ENCODE measurements around the gene PLEKHG7.
A peak's percentile ranks its signal among the peaks of the same experiment; 100 is the strongest.

The PLEKHG7 gene

DNA sequence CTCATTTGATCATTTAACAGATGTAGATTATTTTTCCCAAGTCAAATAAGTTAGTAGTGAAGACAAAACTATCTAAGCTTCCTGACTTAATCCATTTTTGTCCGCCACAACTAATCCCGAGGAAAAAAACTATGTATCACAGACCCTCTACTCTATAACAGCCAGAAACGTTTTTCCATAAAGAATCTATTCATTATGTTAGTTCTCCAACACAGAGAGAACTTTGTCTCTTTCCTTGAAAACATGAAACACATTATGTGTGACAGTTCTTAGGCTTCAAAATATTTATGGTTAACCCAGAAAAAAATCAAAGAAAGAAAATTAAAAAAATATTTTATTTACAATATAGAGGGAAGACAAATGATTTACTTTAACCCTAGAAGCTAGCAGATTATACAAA, 100.1 kb downstream of the PLEKHG7 start:
- DNase-seq (ENCODE audit: low spot score), result peak; percentile 85

- DNase-seq (ENCODE audit: low spot score), result no peak
Measured at GRCh38 chr12:92803903-92804302, 101.1 kb downstream of the PLEKHG7 start.

GRCh38 chr12:92810370-92810769, 107.6 kb downstream of the PLEKHG7 start:
- DNase-seq (ENCODE audit: low spot score), result no peak

DNA sequence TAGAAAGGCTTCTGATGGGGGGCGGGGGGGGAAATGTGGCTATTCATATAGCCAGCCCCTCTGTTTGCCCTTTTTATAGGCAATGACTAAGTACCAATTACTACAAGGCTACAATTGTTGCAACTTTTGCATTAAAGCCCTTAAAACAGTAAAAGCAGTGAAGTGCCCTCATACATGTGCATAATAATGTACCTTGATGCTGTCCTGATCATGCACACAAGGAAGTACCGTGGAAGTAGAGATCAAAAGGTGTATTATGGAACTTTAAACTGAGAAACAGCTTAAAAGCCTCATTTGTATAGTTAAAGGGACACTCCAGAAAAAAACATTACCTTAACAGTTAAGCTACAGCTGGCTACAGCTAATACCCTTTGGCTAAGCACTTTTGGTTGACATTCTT, 111.8 kb downstream of the PLEKHG7 start:
- peak; percentile 76 for DNase-seq (ENCODE audit: low spot score)

GRCh38 chr12:92821142-92821541, 118.4 kb downstream of the PLEKHG7 start:
- no peak for DNase-seq (ENCODE audit: low spot score)
